T-helper 1 cell (primary cell): ENCODE results near the gene NAP1L1.

Experiments used
- DNase-seq, 5 donors: peaks; one replicate each; pipeline ENCODE4 v3.0.0-alpha.2; 2012 to 2020

The NAP1L1 gene

DNA sequence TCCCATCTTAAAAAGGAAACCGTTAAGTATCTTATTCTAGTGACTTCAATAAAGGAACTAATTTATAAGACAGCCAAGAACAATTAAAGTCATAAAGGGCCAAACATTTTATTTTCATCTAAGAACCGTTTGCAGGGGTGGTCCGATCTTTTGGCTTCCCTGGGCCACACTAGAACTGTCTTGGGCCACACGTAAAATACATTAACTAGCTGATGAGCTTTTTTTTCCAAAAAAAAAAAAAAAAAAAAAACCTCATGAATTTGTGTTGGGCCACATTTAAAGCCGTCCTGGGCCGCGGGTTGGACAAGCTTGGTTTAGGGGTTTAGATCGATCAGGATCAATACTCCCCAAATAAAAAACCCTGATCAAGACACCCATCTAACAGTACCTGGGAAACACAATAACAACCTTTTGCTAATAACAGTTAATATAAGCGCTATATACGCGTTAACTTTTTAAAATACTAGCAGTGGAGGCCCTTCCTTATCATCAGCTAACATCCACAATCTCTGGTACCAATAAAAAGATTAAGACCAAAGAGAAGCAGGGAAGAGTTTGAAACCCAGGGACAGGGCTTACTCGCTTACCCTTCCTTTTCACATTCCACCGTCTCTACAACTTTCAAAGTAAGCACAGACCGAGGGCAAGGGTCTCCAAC, 1.1 kb downstream of the NAP1L1 start:
- DNase-seq: no peak

DNA sequence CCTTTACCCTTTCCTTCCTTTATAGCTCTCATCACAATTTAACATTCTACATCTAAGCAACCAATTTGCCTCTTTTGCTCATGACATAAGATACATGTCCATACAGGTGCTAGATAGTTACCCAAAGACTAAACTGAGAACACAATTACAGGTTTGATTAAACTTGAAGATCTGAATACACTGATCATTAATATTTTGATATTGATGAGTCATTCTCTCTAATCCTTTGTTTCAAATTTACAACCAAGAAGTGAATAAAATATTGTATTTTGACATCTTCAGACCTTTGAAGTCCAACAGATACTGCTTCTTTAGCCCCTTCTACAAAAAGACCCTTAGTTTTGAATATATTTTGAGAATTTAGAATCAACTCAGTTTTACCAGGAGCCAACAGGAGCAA, 2.6 kb downstream of the NAP1L1 start:
- DNase-seq: no peak

DNA sequence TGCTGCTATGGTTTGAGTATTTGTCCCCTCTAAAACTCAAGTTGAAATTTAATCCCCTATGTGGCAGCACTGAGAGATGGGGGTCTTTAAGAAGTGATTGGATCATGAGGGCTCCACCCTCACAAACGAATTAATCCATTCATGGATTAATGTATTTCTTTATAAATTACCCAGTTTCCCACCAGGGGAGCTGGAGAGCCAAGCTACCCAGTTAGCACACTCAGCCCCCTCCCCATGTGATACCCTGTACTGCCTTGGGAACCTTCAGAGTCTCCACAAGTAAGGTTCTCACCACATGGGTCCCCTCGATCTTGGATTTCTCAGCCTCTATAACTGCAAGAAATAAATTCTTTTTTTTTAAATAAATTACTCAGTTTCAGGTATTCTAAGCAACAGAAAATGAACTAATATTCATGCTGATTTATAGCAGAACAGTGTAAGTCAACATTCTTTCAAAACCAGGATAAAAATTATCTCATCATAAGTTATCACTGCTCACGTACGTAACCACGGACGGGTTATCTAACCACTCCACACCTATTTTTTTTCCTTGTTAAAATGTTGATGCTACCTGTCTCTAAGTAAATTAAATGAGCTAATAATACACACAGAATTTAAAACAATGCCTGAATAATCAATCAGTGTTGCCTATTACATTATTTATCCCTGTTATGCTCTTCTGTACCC, 3.6 kb downstream of the NAP1L1 start:
- DNase-seq: no peak

DNA sequence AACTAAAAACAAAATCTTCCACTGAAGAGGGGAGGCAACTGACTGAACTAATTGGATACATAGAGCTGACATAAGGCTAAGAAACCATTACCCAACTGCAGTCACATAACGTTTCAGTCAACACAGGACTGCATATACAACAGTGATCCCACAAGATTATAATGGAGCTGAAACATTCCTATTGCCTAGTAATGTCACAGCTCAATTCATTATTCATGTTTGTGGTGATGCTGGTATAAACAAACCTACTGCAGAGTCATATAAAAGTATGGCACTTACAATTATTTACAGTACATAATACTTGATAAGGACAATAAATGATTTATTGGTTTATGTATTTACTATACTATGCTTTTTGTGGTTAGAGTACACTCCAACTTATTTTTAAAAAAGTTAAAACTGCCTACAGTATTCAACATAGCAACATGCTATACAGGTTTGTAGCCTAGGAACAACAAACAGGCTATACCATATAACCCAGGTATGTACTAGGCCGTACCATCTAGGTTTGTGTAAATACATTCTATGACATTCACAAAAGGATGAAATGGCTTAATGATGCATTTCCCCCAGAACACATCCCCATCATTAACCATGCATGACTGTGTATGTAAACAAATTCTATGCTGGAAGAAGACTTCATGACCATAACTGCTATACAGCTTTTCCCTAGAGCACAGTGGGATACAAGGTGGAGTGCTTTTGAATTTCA, 4.3 kb downstream of the NAP1L1 start:
- DNase-seq: no peak

DNA sequence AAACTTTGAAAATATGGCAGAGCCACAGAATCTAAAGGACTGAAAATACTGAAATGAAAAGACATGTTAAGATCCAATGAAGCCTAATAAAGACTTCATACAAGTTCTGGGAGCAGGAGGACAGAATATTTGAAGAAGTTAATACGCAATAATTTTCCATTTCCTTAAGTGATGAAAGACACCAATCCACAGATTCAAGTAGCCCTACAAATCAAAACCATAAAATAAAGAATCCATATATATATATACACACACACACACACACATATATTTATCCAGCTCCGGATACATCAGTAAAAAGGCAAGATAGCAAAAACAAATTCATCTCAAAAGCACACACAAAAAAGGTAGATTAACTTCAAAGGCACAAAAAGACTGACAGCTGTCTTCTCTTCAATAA, 5.7 kb downstream of the NAP1L1 start:
- no peak for DNase-seq

DNA sequence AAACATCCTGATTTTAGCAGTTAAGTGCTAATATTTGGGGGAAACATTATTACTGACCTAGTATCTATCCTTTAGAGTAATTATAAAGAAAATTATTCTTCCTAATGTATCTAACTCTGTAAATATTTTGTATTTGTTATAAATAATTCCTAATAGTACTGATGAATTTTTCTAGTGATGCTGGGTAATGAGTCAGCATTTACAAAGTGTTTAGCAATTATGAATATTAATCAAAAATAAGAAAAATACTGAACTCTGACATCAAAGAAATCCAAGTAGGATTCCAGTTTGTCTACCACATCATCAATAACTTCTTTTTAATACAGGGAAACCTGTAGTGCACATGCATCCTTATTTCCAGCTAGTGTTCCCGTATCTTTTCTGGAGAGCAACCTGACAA, 9.0 kb downstream of the NAP1L1 start:
- no peak for DNase-seq

DNA sequence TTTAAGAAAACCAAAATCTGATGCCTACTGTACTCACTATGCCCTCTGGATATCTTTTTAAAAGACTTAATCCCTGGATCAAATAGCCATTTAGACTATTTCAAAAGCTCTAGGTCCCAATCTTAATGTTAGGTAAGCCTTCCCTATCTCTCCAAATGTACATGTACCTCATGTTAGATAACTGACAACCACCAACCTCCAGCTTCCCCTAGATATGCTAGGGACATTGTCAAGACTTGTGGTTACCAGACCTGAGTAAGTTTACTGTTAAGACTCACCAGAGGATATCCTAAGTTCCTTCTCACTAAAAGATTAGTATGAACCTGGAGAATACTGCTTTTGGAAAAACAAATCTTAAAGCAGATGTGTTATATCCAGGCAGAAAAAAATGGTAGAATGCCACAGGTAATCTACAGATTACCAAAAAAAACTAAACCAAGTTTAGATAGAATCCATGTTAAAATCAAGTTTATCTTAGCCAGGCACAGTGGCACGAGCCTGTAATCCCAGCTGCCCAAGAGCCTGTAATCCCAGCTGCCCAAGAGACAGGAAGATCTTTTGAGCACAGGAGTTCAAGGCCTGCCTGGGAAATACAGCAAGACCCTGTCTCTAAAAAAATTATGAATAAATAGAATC, 9.7 kb downstream of the NAP1L1 start:
- DNase-seq: no peak

DNA sequence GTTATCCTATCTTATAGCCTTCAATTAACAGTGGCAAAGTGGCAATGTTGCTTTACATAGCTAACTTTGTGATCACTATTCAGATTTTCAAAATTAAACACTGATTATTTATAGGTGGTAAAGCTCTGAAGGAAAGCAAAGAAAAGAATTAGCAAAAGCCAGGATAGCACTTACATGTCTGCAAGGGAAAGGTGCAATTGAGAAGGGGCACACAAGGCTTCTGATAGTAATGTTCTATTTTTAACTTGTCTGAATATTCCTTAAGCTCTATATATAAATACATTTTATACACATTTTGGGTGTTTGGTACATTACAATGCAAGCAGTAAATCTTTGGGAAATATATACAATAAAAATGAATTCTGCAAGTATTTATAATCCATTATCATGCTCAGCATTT, 10.9 kb downstream of the NAP1L1 start:
- DNase-seq: no peak

DNA sequence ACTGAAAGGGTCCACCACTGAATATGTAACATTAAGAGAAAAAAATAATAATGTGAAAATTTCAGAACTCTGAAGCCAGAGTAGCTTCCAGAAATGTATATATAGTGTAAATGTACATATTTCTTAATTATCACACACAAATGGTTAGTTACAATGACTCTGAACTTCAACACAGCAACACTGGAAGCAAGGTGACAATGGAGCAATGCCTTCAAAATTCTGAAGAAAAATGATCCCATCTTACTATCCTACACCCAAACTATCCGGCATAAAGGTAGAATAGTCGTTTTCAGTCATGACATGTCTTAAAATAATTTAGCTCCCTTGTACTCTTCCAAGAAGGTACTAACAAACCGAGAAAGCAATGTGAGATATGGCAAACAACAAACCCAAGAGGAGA, 11.9 kb downstream of the NAP1L1 start:
- no peak for DNase-seq

DNA sequence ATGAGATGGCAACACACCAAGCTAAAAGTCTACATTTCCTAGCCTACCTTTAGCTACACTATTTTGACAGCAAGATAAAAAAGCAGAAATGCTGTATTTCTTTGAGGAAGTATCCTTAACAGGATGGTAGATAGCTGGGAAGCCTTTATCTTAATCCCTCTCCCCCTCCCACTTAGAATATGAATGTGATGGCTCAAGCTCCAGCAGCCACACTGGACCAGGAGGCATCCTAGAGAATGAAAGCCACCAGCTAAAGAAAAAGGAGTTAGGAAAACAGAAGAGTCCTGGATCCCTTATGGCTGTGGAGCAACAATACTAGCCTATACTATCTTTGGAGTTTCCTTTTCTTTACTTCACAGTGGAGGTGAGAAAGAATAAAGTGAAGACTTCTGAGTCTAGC, 15.1 kb downstream of the NAP1L1 start:
- no peak for DNase-seq

DNA sequence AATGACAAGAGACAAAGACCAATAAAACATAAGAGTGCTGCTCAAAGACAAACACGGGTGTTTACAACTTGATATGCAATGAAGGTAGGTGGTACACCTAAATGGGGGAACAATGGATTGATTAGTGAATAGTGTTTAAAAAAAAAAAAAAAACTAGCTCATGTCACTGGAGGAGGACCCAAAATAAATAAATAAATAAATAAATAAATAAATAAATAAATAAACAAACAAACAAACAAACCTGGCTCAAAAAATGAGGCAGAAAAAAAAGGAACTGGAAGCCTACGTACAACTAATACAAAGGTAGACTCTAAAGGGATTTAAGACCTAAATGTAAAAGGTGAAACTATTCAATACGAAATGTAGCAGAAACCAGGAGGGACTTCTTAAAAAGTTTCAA, 18.6 kb downstream of the NAP1L1 start:
- no peak for DNase-seq

DNA sequence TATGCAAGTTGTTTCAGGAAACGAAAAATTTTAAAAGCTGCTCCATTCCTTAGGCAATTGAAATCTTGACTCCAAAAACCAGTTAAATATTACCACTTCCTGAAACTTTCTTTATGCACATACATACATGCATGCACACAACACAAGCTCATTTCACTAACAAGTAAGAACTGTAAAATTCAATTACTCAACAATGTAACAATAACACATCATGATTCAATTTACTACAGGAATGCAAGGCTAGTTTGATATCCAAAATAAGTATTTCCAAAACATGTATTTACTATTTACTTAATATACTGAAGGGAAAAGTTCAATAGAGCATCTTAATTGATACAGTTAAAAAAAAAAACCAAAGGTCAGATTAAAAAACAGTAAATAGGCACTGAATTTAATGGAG, 19.6 kb downstream of the NAP1L1 start:
- DNase-seq: no peak

DNA sequence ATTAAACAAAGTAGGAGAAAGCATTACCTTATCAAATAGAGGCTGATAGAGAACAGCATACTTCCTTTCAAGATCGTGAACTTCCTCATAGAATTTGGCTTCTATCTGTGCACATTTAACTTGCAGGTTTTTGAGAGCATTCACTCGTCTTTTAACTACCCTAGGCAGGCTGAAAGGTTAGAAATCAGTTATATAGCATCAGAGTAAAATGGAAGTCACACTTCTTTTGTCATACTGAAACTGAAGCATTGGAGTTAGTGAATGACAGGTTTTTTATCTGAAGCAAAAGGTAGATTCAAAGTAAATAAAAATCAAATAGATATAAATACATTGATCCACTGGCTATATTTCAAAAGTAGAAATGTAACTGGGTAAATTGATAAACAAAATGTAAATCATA, 24.4 kb downstream of the NAP1L1 start:
- no peak for DNase-seq

DNA sequence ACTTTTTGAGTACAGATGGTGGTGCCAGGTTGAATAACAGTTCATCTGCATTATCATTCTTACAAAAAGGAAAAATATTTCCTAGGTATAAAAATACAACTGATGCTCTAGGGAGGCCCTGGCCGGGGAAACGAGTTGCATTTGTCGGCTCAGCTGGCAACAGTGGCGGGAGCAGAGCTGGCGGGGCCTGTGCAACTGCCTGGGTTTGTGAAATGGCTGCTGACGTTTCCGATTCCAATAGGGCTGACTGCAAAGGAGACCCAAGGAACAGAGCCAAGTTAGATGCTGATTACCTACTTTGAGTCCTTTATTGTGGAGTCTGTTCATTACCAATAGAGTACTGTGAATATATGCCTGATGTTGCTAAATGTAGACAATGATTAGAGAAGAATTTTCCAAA, 27.2 kb downstream of the NAP1L1 start:
- no peak for DNase-seq

DNA sequence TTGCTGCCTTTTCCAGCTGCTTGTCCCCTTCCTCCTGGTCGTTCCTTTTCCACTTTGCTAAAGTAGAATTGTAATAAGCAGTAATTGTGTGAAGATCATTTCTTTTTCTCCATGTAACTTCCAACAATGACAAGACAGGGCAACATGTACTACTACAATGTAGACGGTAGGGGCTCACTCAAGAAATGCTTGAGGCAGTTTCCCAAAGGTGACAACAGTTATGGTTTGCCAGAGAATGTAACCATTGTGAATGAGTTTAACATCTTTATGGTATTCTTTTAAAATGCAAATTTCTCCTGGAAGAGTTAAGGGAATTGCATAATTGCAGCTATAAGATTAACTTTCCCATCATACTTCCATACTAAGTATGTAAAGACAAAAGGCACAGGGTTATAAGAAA, 29.1 kb downstream of the NAP1L1 start:
- no peak for DNase-seq

DNA sequence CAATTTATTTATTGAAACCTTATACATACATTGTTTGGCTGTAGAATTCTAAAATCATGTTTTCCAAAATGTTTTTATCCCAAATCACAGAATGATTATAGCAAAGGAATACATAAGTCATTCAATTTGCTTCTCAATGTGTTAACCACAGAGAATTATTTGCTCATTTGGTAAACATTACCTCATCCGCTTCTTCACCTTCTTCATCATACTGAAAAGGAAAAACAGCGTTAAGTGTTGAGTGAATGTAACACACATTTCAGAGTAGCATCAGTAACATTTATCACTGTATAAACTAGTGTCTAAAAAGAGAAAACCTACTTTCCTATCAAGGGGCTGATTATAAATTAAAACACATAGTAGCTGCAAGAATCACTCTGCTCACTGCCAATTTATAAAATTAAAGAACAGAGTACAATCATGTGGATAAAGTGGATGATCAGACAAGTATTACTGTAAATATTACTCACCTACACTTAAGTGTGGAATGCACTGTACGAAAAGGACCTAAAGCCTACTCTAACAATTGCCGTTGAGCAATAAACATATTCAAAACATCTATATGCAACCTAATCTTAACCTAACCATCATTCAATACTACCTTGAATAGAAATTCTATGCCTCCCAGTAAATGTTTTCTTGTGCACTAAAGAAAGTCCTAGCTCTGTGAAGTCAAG, 34.8 kb downstream of the NAP1L1 start:
- no peak for DNase-seq

DNA sequence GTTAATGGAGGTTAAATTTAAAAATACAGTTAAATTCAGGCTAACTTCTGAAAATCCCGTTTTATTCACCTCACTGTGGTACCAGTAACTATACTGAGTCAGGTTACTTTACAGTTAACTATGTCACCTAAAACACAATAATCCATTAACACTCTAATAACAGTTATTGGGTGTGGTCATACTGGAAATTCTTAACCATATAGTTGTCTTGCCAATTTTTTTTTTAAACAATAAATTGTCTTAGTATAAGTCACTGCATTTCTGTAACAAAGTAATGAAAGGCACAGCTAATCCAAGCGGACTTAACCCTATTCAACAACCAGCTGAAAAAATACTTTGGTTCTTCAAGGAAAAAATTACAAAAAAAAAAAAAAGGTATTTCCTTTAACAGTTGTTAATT, 36.7 kb downstream of the NAP1L1 start:
- no peak for DNase-seq

DNA sequence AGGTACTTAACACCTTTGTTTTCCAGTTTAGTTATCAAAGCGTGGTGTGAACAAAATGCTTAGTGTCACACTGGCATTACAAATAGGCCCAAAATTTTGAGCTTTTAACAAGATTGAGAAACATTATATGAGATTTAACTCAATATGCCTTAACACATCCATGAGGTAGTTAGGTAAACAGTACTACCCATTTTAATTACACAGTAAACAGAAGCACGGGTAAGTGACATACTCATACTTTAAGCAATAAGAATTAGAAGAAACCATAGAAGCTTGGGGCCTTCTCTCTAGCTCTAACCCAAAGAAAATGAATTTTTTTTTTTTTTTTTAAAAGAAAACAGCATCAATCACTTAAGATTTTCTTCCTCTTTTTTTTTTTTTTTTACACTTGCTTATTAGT, 37.4 kb downstream of the NAP1L1 start:
- no peak for DNase-seq

DNA sequence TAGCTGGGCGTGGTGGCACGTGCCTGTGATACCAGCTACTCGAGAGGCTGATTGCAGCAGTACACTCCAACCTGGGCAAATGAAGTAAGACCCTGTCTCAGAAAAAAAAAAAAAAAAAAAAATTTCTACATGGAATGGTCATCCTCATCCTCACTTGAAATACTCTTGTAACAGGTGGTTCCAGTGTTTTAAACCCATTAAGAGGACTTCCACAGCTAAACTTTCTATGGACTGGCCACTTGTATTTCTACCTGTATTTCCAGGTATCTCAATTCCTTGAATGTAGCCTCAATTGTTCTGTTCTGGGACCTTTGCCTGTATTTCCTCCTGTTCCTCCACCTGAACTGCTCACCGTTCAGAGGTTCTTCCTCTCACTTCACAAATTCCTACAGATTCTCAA, 41.1 kb downstream of the NAP1L1 start:
- DNase-seq: no peak

DNA sequence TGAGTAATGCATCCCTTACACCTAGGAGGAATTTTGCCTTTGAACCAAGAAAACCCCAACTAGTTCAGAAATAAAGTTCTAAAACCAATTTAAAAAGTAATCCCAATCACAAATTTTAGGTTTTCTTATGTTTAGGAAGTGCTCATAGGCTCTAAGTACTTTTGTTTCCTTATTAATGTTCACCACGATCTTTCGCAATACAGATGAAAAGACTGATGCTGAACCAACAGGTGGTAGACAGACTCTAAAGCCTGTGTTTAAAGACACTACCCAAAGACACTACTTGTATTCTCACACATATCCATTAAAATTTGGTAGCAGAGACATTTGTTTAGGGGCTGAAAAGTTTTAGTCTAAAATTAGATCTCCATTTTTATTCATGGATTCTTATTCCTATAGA, 42.3 kb downstream of the NAP1L1 start:
- DNase-seq: no peak

DNA sequence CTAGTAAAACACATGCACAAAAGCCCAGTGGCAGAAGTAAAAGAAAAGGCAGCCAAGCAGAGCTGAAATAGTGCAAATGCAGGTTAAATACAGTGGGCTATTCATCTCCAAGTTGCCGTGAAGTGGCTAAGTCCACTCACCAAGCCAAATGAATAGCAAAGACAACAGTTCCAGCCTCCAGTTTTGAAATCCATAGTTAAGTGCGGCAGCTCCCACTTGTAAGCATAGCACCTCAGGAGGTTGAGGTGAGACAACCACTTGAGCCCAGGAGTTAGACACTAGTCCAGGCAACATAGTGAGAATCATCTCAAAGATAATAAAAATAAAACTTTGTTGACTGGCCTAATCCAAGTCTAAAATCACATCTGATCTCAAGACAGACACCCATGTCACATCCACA, 43.1 kb downstream of the NAP1L1 start:
- no peak for DNase-seq

DNA sequence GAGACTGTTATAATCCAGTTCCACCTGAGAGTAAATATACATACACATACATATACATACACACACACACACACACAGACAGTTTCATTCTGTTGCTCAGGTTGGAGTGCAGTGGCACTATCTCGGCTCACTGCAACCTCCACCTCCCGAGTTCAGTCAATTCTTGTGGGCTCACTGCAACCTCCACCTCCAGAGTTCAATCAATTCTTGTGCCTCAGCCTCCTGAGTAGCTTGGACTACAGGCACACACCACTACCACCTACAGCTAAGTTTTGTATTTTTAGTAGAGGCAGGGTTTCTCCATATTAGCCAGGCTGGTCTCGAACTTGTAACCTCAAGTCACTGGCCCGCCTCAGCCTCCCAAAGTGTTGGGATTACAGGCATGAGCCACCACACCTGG, 44.0 kb downstream of the NAP1L1 start:
- DNase-seq: no peak

DNA sequence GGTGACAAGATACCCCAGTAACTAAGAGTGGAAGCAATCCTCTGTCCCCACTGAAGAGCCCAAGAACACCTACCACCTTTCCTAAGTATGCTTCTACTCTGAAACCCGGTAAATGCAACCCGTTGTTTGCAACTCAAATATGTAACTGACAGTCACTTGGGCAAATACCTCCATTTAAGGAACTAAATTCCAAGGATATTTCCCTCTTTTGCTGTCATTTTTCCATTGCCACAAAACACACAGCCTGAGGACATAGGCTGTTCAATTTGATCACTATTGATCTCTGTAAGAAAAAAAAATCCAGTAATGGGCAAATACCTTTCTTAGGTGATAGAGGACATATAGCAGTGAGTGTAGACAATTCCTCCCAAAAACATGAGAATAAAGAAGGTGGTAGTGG, 46.3 kb downstream of the NAP1L1 start:
- no peak for DNase-seq
